HCT116 (cell line): Measurements from ENCODE around the gene B3GNT4. TPM values are rescaled to one million over a fixed set of nuclear protein-coding genes. Genes with fewer than 3 reads are reported as not detected.

Experiments
- ATAC-seq: fragments of 200-7000 bp; cut with Tn5 transposase; 2 replicates; pipeline ENCODE4 v1.9.1; 2020; ENCODE audit warnings: mild to moderate bottlenecking, moderate library complexity
- BruUV-seq: library from RNA; stranded (reverse); fragments of 400-500 nt; replicated peaks from 2 replicates; lab custom pipeline; 2021; lab: Mats Ljungman, UMichigan
- CTCF ChIA-PET: fragments of 300-600 bp; sonication (Branson Sonifier 250); formaldehyde crosslinking; loops from one replicate; lab custom pipeline; 2021; ENCODE audit warnings: antibody characterized with exemption; lab: Charles Lee
- POLR2A ChIA-PET: fragments of 300-600, 350-600 bp; sonication (Branson Sonifier 250); formaldehyde crosslinking; loops from one replicate; lab custom pipeline; 2021; ENCODE audit warnings: antibody characterized with exemption; lab: Charles Lee
- RAD21 ChIA-PET, 2 experiments: fragments of 300-600 bp; sonication (Branson Sonifier 250); formaldehyde crosslinking; loops; one replicate each; lab custom pipeline; 2023; ENCODE audit warnings: low total read pairs in 2 of 2; ENCODE audit not compliant: uncharacterized antibody in 2 of 2, unreplicated experiment in 2 of 2, low non-redundant PET in 1 of 2; lab: Charles Lee
- DNase-seq: peaks from one replicate; pipeline ENCODE4 v3.0.0-alpha.2; 2010; ENCODE audit warnings: low read depth, low spot score
- H2AFZ ChIP-seq: fragments of 200-600 bp; shearing (Covaris generic), sonication (generic); 2 replicates; pipeline ENCODE4 v1.6.1; 2017; ENCODE audit warnings: low read depth, mixed run types, mixed read lengths, antibody characterized with exemption, low read length; ENCODE audit not compliant: poor library complexity, severe bottlenecking
- H3K27ac ChIP-seq: 2 replicates; pipeline ENCODE4 v1.5.1; 2012; ENCODE audit warnings: low read depth, low read length
- H3K27me3 ChIP-seq: fragments of 200-600 bp; sonication (generic); 2 replicates; pipeline ENCODE4 v1.6.1; 2016; ENCODE audit warnings: mixed run types, low read length, mixed read lengths; ENCODE audit not compliant: insufficient read depth
- H3K36me3 ChIP-seq, 2 experiments: fragments of 200-500 bp in 1 of 2; fragments of 200-600 bp in 1 of 2; sonication (Bioruptor generic) in 1 of 2; sonication (generic) in 1 of 2; 2 replicates each; pipeline versions ENCODE4 v1.5.1 to v1.6.1; 2014 to 2016; ENCODE audit warnings: low read length in 2 of 2, inconsistent platforms in 1 of 2, mixed read lengths in 1 of 2, mixed run types in 1 of 2; ENCODE audit not compliant: insufficient read depth in 2 of 2, control insufficient read depth in 1 of 2
- H3K4me1 ChIP-seq, 2 experiments: fragments of 200-600 bp in 1 of 2; sonication (generic) in 1 of 2; 2 replicates each; pipeline versions ENCODE4 v1.5.1 to v1.6.1; 2012 to 2017; ENCODE audit warnings: low read length in 2 of 2, inconsistent platforms in 1 of 2, mild to moderate bottlenecking in 1 of 2, mixed read lengths in 1 of 2, mixed run types in 1 of 2, moderate library complexity in 1 of 2; ENCODE audit not compliant: insufficient read depth in 2 of 2, control insufficient read depth in 1 of 2
- H3K4me2 ChIP-seq: fragments of 200-600 bp; sonication (generic); 2 replicates; pipeline ENCODE4 v1.6.1; 2017; ENCODE audit warnings: mixed run types, low read length, mixed read lengths
- H3K4me3 ChIP-seq, 2 experiments: fragments of 200-600 bp in 1 of 2; sonication (generic) in 1 of 2; replicated peaks in 1 of 2; 2 replicates each; pipeline ENCODE4 v1.5.1; 2011 to 2016; ENCODE audit warnings: low read length in 2 of 2, control low read depth in 1 of 2, low read depth in 1 of 2, mild to moderate bottlenecking in 1 of 2, mixed read lengths in 1 of 2, mixed run types in 1 of 2
- H3K79me2 ChIP-seq: fragments of 200-600 bp; sonication (generic); 2 replicates; pipeline ENCODE4 v1.6.1; 2017; ENCODE audit warnings: mild to moderate bottlenecking, mixed run types, low read length, moderate library complexity, mixed read lengths; ENCODE audit not compliant: insufficient read depth
- H3K9ac ChIP-seq: fragments of 200-600 bp; sonication (generic); 2 replicates; pipeline ENCODE4 v1.6.1; 2016; ENCODE audit warnings: low read length, mixed read lengths
- H3K9me2 ChIP-seq: fragments of 200-600 bp; sonication (generic), shearing (Covaris generic); 2 replicates; pipeline ENCODE4 v1.6.1; 2017; ENCODE audit warnings: mixed run types, mild to moderate bottlenecking, moderate library complexity; ENCODE audit not compliant: insufficient read depth
- H3K9me3 ChIP-seq, 2 experiments: fragments of 200-500 bp in 1 of 2; fragments of 200-600 bp in 1 of 2; sonication (Bioruptor generic) in 1 of 2; sonication (generic) in 1 of 2; 2 replicates each; pipeline ENCODE4 v1.6.1; 2014 to 2017; ENCODE audit warnings: low read length in 2 of 2, mixed read lengths in 2 of 2, inconsistent platforms in 1 of 2, low read depth in 1 of 2, mild to moderate bottlenecking in 1 of 2, mixed run types in 1 of 2, moderate library complexity in 1 of 2; ENCODE audit not compliant: control insufficient read depth in 1 of 2, insufficient read depth in 1 of 2
- H4K20me1 ChIP-seq: fragments of 200-600 bp; sonication (generic), shearing (Covaris generic); 2 replicates; pipeline ENCODE4 v1.6.1; 2017; ENCODE audit warnings: mixed run types, mild to moderate bottlenecking, moderate library complexity; ENCODE audit not compliant: insufficient read depth
- ATF3 ChIP-seq: IDR thresholded peaks from 2 replicates; pipeline ENCODE4 v1.6.1; 2012
- CBX3 ChIP-seq: IDR thresholded peaks from 2 replicates; pipeline ENCODE4 v1.6.1; 2012; ENCODE audit warnings: low read depth
- CEBPB ChIP-seq: IDR thresholded peaks from 2 replicates; pipeline ENCODE4 v1.6.1; 2012; ENCODE audit warnings: low read depth
- CTCF ChIP-seq, 3 experiments: fragments of 200-600 bp in 1 of 3; sonication (generic) in 1 of 3; IDR thresholded peaks in 2 of 3; conservative IDR thresholded peaks in 1 of 3; 2 replicates each; pipeline ENCODE4 v1.5.1; 2012 to 2017; ENCODE audit warnings: low read depth in 2 of 3, low read length in 2 of 3, antibody characterized with exemption in 1 of 3, borderline replicate concordance in 1 of 3, control low read depth in 1 of 3, mild to moderate bottlenecking in 1 of 3, mixed read lengths in 1 of 3, mixed run types in 1 of 3, moderate library complexity in 1 of 3; ENCODE audit not compliant: insufficient read depth in 1 of 3
- ELF1 ChIP-seq: IDR thresholded peaks from 2 replicates; pipeline ENCODE4 v1.6.1; 2012; ENCODE audit warnings: low read depth, borderline replicate concordance
- EZH2phosphoT487 ChIP-seq: fragments of 200-600 bp; IDR thresholded peaks from 2 replicates; pipeline ENCODE4 v1.6.1; 2018; ENCODE audit warnings: antibody characterized with exemption, borderline replicate concordance
- FOSL1 ChIP-seq: IDR thresholded peaks from 2 replicates; pipeline ENCODE4 v1.6.1; 2012; ENCODE audit warnings: low read depth
- POLR2AphosphoS5 ChIP-seq: IDR thresholded peaks from 2 replicates; pipeline ENCODE4 v1.6.1; 2011; ENCODE audit warnings: mild to moderate bottlenecking, low read depth, low read length, moderate library complexity
- RAD21 ChIP-seq: IDR thresholded peaks from 2 replicates; pipeline ENCODE4 v1.6.1; 2012; ENCODE audit warnings: low read depth, mild to moderate bottlenecking
- REST ChIP-seq: IDR thresholded peaks from 2 replicates; pipeline ENCODE4 v1.6.1; 2012; ENCODE audit warnings: low read depth
- SP1 ChIP-seq: IDR thresholded peaks from 2 replicates; pipeline ENCODE4 v1.6.1; 2012; ENCODE audit warnings: low read depth
- intact Hi-C: fragments of 100-400 bp; cut with micrococcal nuclease; formaldehyde crosslinking; loops from 2 replicates; pipeline ENCODE4 v1.10.0; 2022
- total RNA-seq: library from RNA; stranded (reverse); gene quantifications from one replicate; pipeline ENCODE4 v1.2.1, GENCODE V29; 2021; ENCODE audit not compliant: unreplicated experiment

Gene B3GNT4
- total RNA-seq, 1 experiment from 2014 or later = 7.1 TPM

- ChIA-PET RAD21 (no interaction called here), CTCF (no interaction called here)
Measured at GRCh38 chr12:122174155-122174845, 29.2 kb upstream of the B3GNT4 start, which contains the start of gene IL31. Gene IL31, minus strand, starts transcription at chr12:122174221. Its CDS starts 49 bp downstream, at chr12:122174172.

More at GRCh38 chr12:122174155-122174845, 29.2 kb upstream of the B3GNT4 start, which contains the start of gene IL31:
- H4K20me1 ChIP-seq = no peaks in the 10 kb centered on the region
- intact Hi-C loops = no loop called here
- no peak within 1 kb of the TSS for H3K4me3 ChIP-seq
- H3K4me2 ChIP-seq = no peak within 1 kb of the TSS
- no peaks in the 10 kb centered on the region for H3K27me3 ChIP-seq
- POLR2A ChIA-PET = interaction anchor here (0.6 kb wide), 1 partner anchor 20 kb away, joined by 3 read pairs; no protein-coding TSS in a partner anchor
- no peak for TF ChIP-seq POLR2AphosphoS5
- TF ChIP-seq FOSL1 = no peak
- no peak for TF ChIP-seq ATF3
- no peak for TF ChIP-seq EZH2phosphoT487
- TF ChIP-seq REST = no peak
- TF ChIP-seq CEBPB = no peak
- TF ChIP-seq ELF1 = no peak
- no peak for TF ChIP-seq RAD21
- TF ChIP-seq CBX3 = no peak
- no peak for TF ChIP-seq CTCF (IDR thresholded peaks at IDR 0.05 in 2 of 3, conservative IDR thresholded peaks at IDR 0.05 in 1 of 3; ENCODE audit: borderline replicate concordance in 1 of 3, insufficient read depth in 1 of 3, low read depth in 2 of 3, low read length in 2 of 3)
- TF ChIP-seq SP1 = no peak
- TF ChIP-seq, all 23 proteins: peak for 0
- Histone ChIP-seq H3K27ac (no peak within 1 kb of the TSS), H3K4me1 (no peaks in the 10 kb centered on the region), H3K36me3 (no peaks in the 10 kb centered on the region), H3K79me2 (no peaks in the 10 kb centered on the region), H3K9me3 (no peaks in the 10 kb centered on the region), H2AFZ (no peak within 1 kb of the TSS), H3K9me2 (no peaks in the 10 kb centered on the region), H3K9ac (no peak within 1 kb of the TSS)
- ATAC-seq (no peak), DNase-seq (no peak)
- no TSS peak for BruUV-seq
